Neural progenitor cell (in vitro differentiated cells): ENCODE measurements around the gene LIPG.

Experiments used
- CTCF ChIP-seq: fragments of 200-600 bp; sonication (generic); IDR thresholded peaks from 2 replicates; pipeline ENCODE4 v1.5.1; 2017; ENCODE audit warnings: antibody characterized with exemption, mild to moderate bottlenecking
- EZH2phosphoT487 ChIP-seq: fragments of 200-600 bp; sonication (generic); IDR thresholded peaks from 2 replicates; pipeline ENCODE4 v1.6.1; 2017; ENCODE audit warnings: antibody characterized with exemption

DNA sequence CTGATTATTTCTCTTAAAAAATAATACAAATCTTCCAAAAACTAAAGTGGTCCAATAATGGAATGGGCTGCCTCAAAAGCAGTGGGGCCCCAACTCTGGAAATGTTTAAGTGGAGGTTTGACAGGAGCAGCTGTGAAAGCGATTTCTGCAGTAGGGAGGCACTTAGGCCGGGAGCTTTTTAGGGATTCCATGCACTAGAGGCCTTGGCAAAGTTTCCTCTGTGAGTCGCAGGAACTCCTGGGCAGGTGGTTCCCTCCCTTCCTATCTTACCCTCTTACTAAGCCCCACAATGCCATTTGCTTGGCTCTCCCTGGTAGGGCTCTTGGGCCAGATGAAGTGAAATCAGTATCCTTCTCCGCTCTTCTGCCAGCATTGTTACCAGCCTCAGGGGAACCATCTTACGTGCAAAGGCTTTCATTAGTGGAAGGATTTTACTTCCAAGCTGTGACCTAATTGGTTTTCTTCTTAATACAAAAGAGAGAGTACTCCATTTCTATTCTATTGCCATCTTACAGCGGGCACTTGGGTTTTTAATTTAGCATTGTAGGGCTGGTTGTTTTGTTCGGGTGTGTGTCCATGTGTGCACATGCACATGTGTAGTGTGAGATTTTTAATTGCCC is 40.5 kb upstream of the LIPG start:
- TF ChIP-seq CTCF (no peak), EZH2phosphoT487 (no peak)
